ENCODE data around the gene CIDEB. TPM values are rescaled to one million over a fixed set of nuclear protein-coding genes. Genes with fewer than 3 reads are reported as not detected.
A peak's percentile ranks its signal among the peaks of the same experiment; 100 is the strongest.

CIDEB gene
- total RNA-seq, 1 donor from 2014 or later, result 4.9 TPM

- Mint-ChIP-seq H3K9me3 (no peaks in the 10 kb centered on the region), H3K4me3 (no peak overlapping the region), H3K27ac (no peak overlapping the region), H3K36me3 (peaks cover 3% of the 10 kb centered on the region), H3K4me1 (ENCODE audit: unreplicated experiment) (peaks cover 5% of the 10 kb centered on the region), H3K27me3 (no peaks in the 10 kb centered on the region)
- TF ChIP-seq, protein P1, sequence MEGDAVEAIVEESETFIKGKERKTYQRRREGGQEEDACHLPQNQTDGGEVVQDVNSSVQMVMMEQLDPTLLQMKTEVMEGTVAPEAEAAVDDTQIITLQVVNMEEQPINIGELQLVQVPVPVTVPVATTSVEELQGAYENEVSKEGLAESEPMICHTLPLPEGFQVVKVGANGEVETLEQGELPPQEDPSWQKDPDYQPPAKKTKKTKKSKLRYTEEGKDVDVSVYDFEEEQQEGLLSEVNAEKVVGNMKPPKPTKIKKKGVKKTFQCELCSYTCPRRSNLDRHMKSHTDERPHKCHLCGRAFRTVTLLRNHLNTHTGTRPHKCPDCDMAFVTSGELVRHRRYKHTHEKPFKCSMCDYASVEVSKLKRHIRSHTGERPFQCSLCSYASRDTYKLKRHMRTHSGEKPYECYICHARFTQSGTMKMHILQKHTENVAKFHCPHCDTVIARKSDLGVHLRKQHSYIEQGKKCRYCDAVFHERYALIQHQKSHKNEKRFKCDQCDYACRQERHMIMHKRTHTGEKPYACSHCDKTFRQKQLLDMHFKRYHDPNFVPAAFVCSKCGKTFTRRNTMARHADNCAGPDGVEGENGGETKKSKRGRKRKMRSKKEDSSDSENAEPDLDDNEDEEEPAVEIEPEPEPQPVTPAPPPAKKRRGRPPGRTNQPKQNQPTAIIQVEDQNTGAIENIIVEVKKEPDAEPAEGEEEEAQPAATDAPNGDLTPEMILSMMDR (conservative IDR thresholded peaks at IDR 0.05), result no peak
- no peak for DNase-seq (ENCODE audit: extremely low spot score, unreplicated experiment)
Measured at GRCh38 chr14:24289649-24290280, 18.0 kb downstream of the CIDEB start.

GRCh38 chr14:24286996-24287395, 20.8 kb downstream of the CIDEB start:
- no peaks in the 10 kb centered on the region for H3K27me3 Mint-ChIP-seq
- H3K27ac Mint-ChIP-seq, result no peak overlapping the region
- H3K36me3 Mint-ChIP-seq, result peaks cover 3% of the 10 kb centered on the region
- no peak overlapping the region for H3K4me3 Mint-ChIP-seq
- TF ChIP-seq, protein P1 (conservative IDR thresholded peaks at IDR 0.05), result no peak
- H3K9me3 Mint-ChIP-seq, result no peaks in the 10 kb centered on the region
- peaks cover 5% of the 10 kb centered on the region for H3K4me1 Mint-ChIP-seq (ENCODE audit: unreplicated experiment)
- DNase-seq (ENCODE audit: extremely low spot score, unreplicated experiment), result no peak

DNA sequence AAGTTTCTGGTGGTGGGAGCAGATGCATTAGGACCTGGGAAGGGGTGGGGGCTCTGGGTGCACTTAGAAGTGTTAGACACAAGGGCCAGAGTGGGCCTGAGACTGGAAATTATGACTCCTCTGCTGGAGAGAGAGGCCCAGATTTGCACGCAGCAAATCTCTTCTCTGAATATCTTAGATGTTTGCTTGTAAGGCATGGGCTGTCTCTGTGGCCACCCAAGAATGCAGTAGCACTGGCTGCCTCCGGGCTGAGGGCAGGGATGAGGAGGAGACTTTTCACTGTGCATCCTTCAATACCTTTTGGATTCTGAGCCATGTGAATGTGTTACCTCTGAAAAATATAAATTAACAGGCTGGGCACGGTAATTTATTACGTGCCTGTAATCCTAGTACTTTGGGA, 22.4 kb downstream of the CIDEB start:
- H3K27me3 Mint-ChIP-seq, result no peaks in the 10 kb centered on the region
- H3K4me3 Mint-ChIP-seq, result no peak overlapping the region
- peak overlapping the region; percentile 81 for H3K27ac Mint-ChIP-seq
- TF ChIP-seq, protein P1 (conservative IDR thresholded peaks at IDR 0.05), result no peak
- DNase-seq (ENCODE audit: extremely low spot score, unreplicated experiment), result no peak
- no peaks in the 10 kb centered on the region for H3K9me3 Mint-ChIP-seq
- no peaks in the 10 kb centered on the region for H3K36me3 Mint-ChIP-seq
- H3K4me1 Mint-ChIP-seq (ENCODE audit: unreplicated experiment), result peaks cover 5% of the 10 kb centered on the region

GRCh38 chr14:24284501-24285035, 23.2 kb downstream of the CIDEB start:
- DNase-seq (ENCODE audit: extremely low spot score, unreplicated experiment), result no peak
- peak overlapping the region; percentile 81 for H3K27ac Mint-ChIP-seq
- TF ChIP-seq, protein P1 (conservative IDR thresholded peaks at IDR 0.05), result no peak
- peaks cover 6% of the 10 kb centered on the region for H3K4me1 Mint-ChIP-seq (ENCODE audit: unreplicated experiment)
- no peaks in the 10 kb centered on the region for H3K9me3 Mint-ChIP-seq
- no peaks in the 10 kb centered on the region for H3K36me3 Mint-ChIP-seq
- H3K27me3 Mint-ChIP-seq, result no peaks in the 10 kb centered on the region
- H3K4me3 Mint-ChIP-seq, result no peak overlapping the region

DNA sequence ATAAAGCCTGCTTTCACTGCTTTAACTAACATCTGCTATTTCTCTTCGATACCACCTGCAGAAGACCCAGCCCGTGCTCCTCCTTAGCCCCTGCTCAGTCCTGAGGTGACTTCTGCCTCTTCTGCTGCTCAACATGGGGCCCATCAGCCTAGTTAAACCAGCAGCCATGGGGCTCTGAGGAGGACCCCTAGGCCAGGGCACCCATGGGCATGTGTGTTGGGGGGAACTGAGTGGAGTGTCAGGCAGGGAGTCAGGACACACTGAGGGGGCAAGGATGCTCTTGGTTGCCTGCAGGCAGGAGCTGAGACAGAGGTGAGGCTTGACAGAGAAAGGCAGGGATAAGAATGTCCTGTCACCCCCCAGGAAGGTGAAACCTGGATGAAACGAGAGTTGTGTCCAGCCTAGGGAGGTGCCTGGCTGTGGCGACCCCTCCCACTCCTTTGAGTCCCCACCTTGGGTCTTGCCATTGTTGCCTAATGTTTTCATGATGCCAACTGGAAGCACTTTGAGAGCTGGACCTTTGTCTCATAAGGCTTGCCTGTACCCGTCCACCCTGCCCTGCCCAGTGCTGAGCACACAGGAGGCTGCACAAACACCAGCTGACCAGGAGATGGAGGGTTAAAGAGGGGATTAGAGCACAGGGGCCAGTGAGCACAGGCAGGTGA, 23.8 kb downstream of the CIDEB start:
- H3K27ac Mint-ChIP-seq, result no peak overlapping the region
- no peaks in the 10 kb centered on the region for H3K36me3 Mint-ChIP-seq

More for the DNA sequence above, 23.8 kb downstream of the CIDEB start:
- H3K4me1 Mint-ChIP-seq (ENCODE audit: unreplicated experiment), result peaks cover 9% of the 10 kb centered on the region
- no peaks in the 10 kb centered on the region for H3K27me3 Mint-ChIP-seq
- no peak for DNase-seq (ENCODE audit: extremely low spot score, unreplicated experiment)
- no peak overlapping the region for H3K4me3 Mint-ChIP-seq
- TF ChIP-seq, protein P1 (conservative IDR thresholded peaks at IDR 0.05), result no peak
- no peaks in the 10 kb centered on the region for H3K9me3 Mint-ChIP-seq
